Body of pancreas (tissue), 4 donors: Measurements from ENCODE around the gene DNAJC10. TPM values are rescaled to one million over a fixed set of nuclear protein-coding genes. Genes with fewer than 3 reads are reported as not detected.
A peak's percentile ranks its signal among the peaks of the same experiment; 100 is the strongest.

Source experiments
- ATAC-seq: fragments of 150-250 bp; one replicate; pipeline ENCODE4 v1.9.1; 2016
- DNase-seq, 4 donors: peaks; one replicate each; pipeline ENCODE4 v3.0.0-alpha.2; 2019
- H3K27ac ChIP-seq, 4 donors: fragments of 200-600 bp; sonication (generic); 1 replicate in 3 of 4; 2 replicates in 1 of 4; pipeline versions ENCODE4 v1.5.1 to v1.6.1; 2016 to 2019; ENCODE audit warnings: mild to moderate bottlenecking in 1 of 4, mixed read lengths in 1 of 4, moderate library complexity in 1 of 4
- H3K27me3 ChIP-seq, 2 donors: fragments of 200-600 bp; sonication (generic); one replicate each; pipeline ENCODE4 v1.6.0; 2016; ENCODE audit warnings: mild to moderate bottlenecking in 1 of 2
- H3K36me3 ChIP-seq, 2 donors: fragments of 200-600 bp; sonication (generic); replicated peaks in 1 of 2; 2 replicates each; pipeline ENCODE4 v1.5.1; 2016; ENCODE audit warnings: low read depth in 2 of 2; ENCODE audit not compliant: insufficient read depth in 1 of 2
- H3K4me1 ChIP-seq: fragments of 200-600 bp; sonication (generic); one replicate; pipeline ENCODE4 v1.6.0; 2016
- H3K4me3 ChIP-seq, 2 donors: fragments of 200-600 bp; sonication (generic); 1 replicate in 1 of 2; 2 replicates in 1 of 2; pipeline ENCODE4 v1.5.1; 2016 to 2019
- H3K9me3 ChIP-seq, 3 donors: fragments of 200-600 bp; sonication (generic); 1 replicate in 2 of 3; 2 replicates in 1 of 3; pipeline ENCODE4 v1.5.1; 2016
- CTCF ChIP-seq, 7 experiments: fragments of 450-650 bp in 4 of 7; fragments of 200-600 bp in 3 of 7; sonication (generic) in 3 of 7; IDR thresholded peaks; one replicate each; pipeline ENCODE4 v1.5.1; 2016 to 2019; ENCODE audit warnings: antibody characterized with exemption in 7 of 7
- POLR2A ChIP-seq, 3 donors: fragments of 450-650 bp; IDR thresholded peaks; one replicate each; pipeline ENCODE4 v1.6.1; 2016; ENCODE audit warnings: antibody characterized with exemption in 3 of 3, mild to moderate bottlenecking in 2 of 3
- WGBS, 2 donors: methylation state at CpG; one replicate each; pipeline ENCODE4 v1.1.5; 2017; 5-methylcytosine and 5-hydroxymethylcytosine counted together
- intact Hi-C: fragments of 100-400 bp; cut with DNase I; formaldehyde crosslinking; loops from one replicate; pipeline ENCODE4 v1.15.1; 2023
- total RNA-seq, 2 donors: library from RNA; depleted of rRNA; stranded (reverse); fragments of >200 nt; gene quantifications; one replicate each; pipeline ENCODE4 v1.1.0, GENCODE V29; 2016

DNAJC10 gene
- total RNA-seq, 2 donors from 2014 or later = 51.6 to 86.0 TPM

GRCh38 chr2:182822733-182823132, 106.7 kb downstream of the DNAJC10 start:
- Histone ChIP-seq H3K4me3 (no peak overlapping the region), H3K27me3 (no peaks in the 10 kb centered on the region), H3K36me3 (no peaks in the 10 kb centered on the region), H3K9me3 (no peaks in the 10 kb centered on the region), H3K27ac (no peak overlapping the region), H3K4me1 (peaks cover 15% of the 10 kb centered on the region)
- no peak for TF ChIP-seq CTCF (IDR thresholded peaks at IDR 0.05)
- TF ChIP-seq POLR2A (IDR thresholded peaks at IDR 0.05) = no peak
- whole genome bisulfite sequencing, 2 donors = 69 to 77% methylated on average over 2 of the region's 2 CpGs
- intact Hi-C loops = no loop called here
- ATAC-seq = no peak
- DNase-seq = no peak

- peak overlapping the region in 1 of 4 donors; percentile 24 for H3K27ac ChIP-seq
- H3K27me3 ChIP-seq = no peaks in the 10 kb centered on the region
- H3K36me3 ChIP-seq = no peaks in the 10 kb centered on the region
- no peak for TF ChIP-seq CTCF (IDR thresholded peaks at IDR 0.05)
- no peak for TF ChIP-seq POLR2A (IDR thresholded peaks at IDR 0.05)
- intact Hi-C loops = no loop called here
- H3K4me1 ChIP-seq = peaks cover 15% of the 10 kb centered on the region
- H3K9me3 ChIP-seq = no peaks in the 10 kb centered on the region
- 31 to 33% methylated on average over 5 of the region's 5 CpGs for WGBS, 2 donors
- peak; percentile 62 for ATAC-seq
- H3K4me3 ChIP-seq = no peak overlapping the region
- peak in 2 of 4 donors; percentile 16 to 17 for DNase-seq
These were observed 108.2 kb downstream of the DNAJC10 start for GRCh38 chr2:182824056-182824766.

- TF ChIP-seq CTCF (IDR thresholded peaks at IDR 0.05) = no peak
- TF ChIP-seq POLR2A (IDR thresholded peaks at IDR 0.05) = no peak
- peak overlapping the region in 1 of 4 donors; percentile 24 for H3K27ac ChIP-seq
- DNase-seq (no peak), ATAC-seq (peak; percentile 21)
- H3K36me3 ChIP-seq = no peaks in the 10 kb centered on the region
- H3K4me3 ChIP-seq = no peak overlapping the region
- intact Hi-C loops = no loop called here
- 33 to 55% methylated on average over 6 of the region's 6 CpGs for WGBS, 2 donors
- H3K9me3 ChIP-seq = no peaks in the 10 kb centered on the region
- H3K4me1 ChIP-seq = peaks cover 15% of the 10 kb centered on the region
- H3K27me3 ChIP-seq = no peaks in the 10 kb centered on the region
These were observed 108.7 kb downstream of the DNAJC10 start for GRCh38 chr2:182824767-182825158.

- 28 to 53% methylated on average over 1 of the region's 1 CpG for WGBS, 2 donors
- no peak overlapping the region for H3K4me3 ChIP-seq
- DNase-seq = no peak
- no peaks in the 10 kb centered on the region for H3K36me3 ChIP-seq
- peaks cover 15% of the 10 kb centered on the region for H3K4me1 ChIP-seq
- ATAC-seq = no peak
- intact Hi-C loops = no loop called here
- H3K27ac ChIP-seq = no peak overlapping the region
- no peaks in the 10 kb centered on the region for H3K27me3 ChIP-seq
- H3K9me3 ChIP-seq = no peaks in the 10 kb centered on the region
- TF ChIP-seq POLR2A (IDR thresholded peaks at IDR 0.05) (no peak), CTCF (IDR thresholded peaks at IDR 0.05) (no peak)
These were observed 110.0 kb downstream of the DNAJC10 start for GRCh38 chr2:182826064-182826463.

- WGBS, 2 donors = 91 to 96% methylated on average over 3 of the region's 3 CpGs
- H3K27ac ChIP-seq = no peak overlapping the region
These were observed 110.4 kb downstream of the DNAJC10 start for GRCh38 chr2:182826496-182826895.

More at GRCh38 chr2:182826496-182826895, 110.4 kb downstream of the DNAJC10 start:
- no peaks in the 10 kb centered on the region for H3K9me3 ChIP-seq
- H3K4me3 ChIP-seq = no peak overlapping the region
- no peak for ATAC-seq
- no peak for DNase-seq
- intact Hi-C loops = no loop called here
- H3K27me3 ChIP-seq = no peaks in the 10 kb centered on the region
- H3K4me1 ChIP-seq = peaks cover 15% of the 10 kb centered on the region
- TF ChIP-seq POLR2A (IDR thresholded peaks at IDR 0.05) = no peak
- TF ChIP-seq CTCF (IDR thresholded peaks at IDR 0.05) = no peak
- H3K36me3 ChIP-seq = no peaks in the 10 kb centered on the region
